ENCODE results near the gene TANC1. TPM values are rescaled to one million over a fixed set of nuclear protein-coding genes. Genes with fewer than 3 reads are reported as not detected.

Gene TANC1
- total RNA-seq, 2 donors from 2014 or later = 35.1 to 44.5 TPM

DNA sequence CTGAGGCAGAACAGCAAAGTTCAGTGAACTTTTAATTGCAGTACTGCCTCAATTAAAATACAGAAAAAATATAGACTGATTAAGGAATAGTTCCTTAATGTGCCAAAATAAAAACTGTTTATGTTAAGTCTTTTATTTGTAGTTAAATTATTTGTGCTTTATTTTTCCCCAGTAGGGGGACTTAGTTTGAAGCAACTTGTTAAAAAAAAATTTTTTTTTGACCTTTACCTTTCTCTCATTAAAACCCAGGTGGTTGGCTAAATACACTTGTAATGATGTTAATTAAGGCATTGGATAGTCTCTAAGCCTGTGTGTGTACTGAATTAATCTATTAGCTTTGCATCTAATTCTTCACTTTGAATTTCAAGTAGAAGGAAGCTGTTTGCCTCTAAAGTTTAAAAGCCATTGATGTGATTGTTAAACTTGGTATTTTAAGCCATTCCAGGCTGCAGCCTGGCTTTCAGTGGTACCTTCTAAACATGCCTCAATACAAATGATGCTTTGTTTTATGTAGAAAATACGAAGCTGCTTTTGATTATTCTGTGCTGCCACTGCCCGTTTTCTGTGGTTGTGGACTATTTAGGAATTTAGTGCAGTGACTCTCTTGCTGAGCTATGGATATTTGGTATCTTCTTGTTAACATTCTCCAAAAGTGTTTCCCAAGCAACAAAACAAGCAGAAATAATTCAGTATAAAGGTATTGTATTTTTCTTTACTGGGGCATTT, 102.9 kb downstream of the TANC1 start:
- DNase-seq (ENCODE audit: low spot score) = no peak
- intact Hi-C loops (cut with DNase I) = no loop called here

DNA sequence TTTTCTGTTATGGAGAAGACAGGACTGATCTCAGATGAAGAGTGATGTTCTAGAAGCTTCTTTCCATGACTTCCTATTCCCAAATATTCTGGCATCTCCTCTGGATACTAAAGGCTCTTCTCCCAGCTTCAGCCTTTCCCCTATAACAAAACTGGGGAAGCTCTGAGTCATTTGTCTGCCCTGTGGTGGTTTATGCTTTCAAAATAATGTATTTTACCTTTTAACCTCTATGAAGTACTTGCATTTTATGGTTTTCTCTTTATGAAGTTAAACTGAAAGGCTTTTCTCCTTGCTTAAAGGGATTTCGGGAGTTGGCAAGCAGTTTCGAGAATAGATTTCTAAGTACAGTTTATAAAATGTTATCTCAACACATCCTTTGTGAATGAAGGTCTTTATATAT, 104.4 kb downstream of the TANC1 start:
- no peak for DNase-seq (ENCODE audit: low spot score)
- intact Hi-C loops (cut with DNase I) = no loop called here

GRCh38 chr2:159073256-159073655, 104.8 kb downstream of the TANC1 start:
- intact Hi-C loops (cut with DNase I) = no loop called here
- DNase-seq (ENCODE audit: low spot score) = no peak

DNA sequence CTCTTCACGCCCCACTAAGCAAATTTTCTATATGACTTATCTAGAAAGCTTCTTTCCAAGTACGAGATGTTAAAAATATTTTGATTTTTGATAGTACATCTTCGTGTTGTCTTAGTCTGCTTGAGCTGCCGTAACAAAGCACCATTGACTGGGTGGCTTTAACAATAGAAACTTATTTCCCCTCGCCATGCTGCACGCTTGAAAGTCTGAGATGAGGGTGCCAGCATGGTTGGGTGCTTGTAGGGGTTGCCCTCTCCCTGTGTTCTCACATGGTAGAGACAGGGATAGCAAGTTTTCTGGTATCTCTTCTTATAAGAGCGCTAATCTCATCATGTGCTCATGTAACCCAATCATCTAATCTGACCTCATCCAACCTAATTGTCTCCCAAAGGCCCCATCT, 106.2 kb downstream of the TANC1 start:
- no peak for DNase-seq (ENCODE audit: low spot score)
- intact Hi-C loops (cut with DNase I) = no loop called here

DNA sequence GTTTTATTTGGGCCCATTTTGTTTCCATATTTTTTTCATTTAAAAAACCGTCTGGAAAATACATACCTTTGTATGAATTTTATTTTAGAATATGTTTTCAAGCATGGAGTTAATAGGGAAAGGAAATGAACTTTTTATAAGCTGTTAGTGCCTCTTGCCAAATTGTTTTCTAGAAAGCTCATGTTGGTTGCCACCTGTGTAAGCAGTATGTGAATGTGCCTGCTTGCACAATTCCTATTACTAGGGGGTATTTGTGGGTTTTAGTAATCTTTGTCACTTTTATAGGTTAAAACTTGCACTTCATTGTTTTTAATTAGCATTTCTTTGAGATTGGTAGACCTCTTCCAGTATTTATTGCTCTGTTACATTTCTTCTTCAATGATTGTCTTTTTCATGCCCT, 107.3 kb downstream of the TANC1 start:
- no peak for DNase-seq (ENCODE audit: low spot score)
- intact Hi-C loops (cut with DNase I) = no loop called here

DNA sequence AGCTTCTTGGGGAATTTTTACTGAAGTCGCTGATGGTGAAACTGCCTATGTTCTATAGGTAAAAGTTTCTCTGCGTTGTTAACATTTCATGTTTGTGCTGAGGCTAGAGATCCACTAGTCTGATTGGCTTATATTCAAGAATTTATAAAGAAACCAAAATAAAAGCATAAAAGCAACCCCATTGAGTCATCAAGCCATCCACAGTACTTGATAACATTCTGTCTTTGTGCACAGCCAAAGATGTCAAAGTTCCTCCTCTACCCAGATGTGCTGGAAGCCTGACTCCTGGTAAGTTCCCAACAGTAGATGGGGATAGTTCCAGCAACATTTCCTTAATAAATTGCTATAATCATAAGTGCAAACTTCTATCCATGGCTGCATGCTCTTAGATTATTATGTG, 107.8 kb downstream of the TANC1 start:
- no peak for DNase-seq (ENCODE audit: low spot score)

DNA sequence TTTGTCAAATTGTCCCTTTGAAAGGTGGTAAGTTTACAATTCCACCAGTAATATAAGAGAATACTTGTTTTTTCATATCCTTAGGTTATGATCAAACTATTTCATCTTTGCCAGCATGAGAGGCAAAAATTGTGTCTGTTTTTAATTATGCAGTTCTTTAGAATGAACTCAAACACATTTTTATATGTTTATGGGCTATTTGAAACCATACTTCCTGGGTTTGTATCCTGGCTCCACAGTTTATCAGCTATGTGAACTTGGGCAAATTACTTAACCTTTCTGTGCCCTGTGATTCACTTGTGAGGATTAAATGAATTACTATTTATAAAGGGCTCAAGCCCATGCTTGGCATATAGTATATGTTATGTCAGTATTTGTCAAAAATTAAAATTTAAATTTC, 109.4 kb downstream of the TANC1 start:
- intact Hi-C loops (cut with DNase I) = no loop called here
- DNase-seq (ENCODE audit: low spot score) = no peak

More for the DNA sequence above, 107.8 kb downstream of the TANC1 start:
- intact Hi-C loops (cut with DNase I) = no loop called here

DNA sequence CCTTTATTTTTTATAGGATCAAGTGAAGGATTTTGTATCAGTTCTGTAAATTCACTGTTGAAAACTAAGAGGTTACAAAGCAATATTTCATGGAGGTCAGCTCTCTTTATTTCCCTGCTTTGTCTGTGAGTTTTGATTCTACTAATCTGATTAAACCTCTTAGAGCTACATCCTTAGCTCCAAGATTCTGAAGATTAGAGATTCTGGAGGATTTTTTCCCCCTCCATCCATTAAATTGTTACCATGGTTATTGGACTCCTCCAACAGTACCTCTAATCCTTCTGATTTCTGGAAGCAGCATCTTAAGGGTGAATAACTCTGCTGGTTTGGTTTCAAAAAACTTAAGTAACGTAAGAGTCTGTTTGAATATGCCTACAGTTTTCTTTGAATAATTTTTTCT, 110.0 kb downstream of the TANC1 start:
- DNase-seq (ENCODE audit: low spot score) = no peak
- intact Hi-C loops (cut with DNase I) = no loop called here

- intact Hi-C loops (cut with DNase I) = no loop called here
- DNase-seq (ENCODE audit: low spot score) = no peak
These were observed 112.2 kb downstream of the TANC1 start for GRCh38 chr2:159080641-159081040.

GRCh38 chr2:159082119-159082518, 113.7 kb downstream of the TANC1 start:
- intact Hi-C loops (cut with DNase I) = no loop called here
- no peak for DNase-seq (ENCODE audit: low spot score)

DNA sequence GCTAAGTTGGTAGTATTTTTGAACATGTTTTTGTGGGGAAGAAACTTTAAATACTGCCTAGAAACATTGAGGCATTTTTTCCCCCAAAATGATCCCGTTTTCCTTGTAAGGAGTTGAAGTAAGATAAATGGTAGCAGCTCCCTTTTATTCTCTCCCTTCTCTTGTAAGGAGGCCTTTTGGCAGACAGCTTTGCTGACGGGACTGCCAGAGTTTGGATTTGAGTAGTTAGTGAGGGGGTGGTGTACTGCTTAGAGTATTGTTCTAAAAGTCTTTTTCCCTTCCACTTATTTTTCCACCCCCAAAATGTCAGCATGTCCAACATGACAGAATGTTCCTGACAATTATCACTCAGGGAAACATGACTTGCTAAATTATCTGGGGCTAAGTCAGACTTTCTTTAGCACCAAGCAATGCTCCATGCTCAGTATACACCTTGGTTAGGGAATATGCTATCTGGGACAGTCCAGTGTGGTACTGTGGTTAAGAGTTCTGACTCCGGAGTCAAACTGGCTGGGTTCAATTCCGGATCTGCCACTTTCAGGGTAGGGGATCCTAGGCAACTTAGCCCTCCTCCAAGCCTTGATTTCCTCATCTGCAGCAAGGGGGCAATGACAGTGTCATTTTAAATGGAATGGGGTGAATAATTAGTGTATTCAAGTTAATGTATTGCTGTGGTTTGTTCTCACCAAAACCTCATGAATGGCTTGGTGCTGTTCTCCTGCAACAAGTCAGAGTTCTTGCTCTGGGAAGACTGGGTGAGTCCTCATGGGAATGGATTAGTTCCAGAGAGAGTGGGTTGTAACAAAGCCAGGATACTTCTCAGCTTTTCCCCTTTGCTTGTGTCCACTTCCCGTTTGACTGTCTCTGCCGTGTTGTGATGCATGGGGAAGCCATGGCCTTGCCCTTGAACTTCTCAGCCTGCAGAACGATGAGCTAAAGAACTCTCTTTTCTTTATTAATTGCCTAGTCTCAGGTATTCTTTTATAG, 116.2 kb downstream of the TANC1 start:
- DNase-seq (ENCODE audit: low spot score) = no peak
- intact Hi-C loops (cut with DNase I) = no loop called here

DNA sequence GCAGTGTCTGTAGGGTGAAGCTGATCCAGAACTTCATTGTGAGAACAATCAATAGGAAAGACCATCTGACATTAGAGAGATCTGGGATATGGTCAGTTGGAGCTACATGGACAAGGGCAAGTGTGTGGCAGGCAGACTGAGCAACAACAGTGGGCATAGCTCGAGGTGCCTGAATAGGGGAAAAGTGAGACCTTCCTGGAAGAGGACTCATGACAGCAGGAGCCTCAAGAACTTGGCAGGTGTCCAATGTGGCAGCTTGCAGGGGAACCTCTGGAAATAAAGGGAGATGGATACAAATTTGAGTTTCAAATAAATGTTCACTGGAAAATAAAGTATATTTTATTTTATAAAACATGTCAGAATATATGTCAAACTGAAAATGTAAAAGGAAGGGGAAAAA, 117.9 kb downstream of the TANC1 start:
- intact Hi-C loops (cut with DNase I) = no loop called here
- DNase-seq (ENCODE audit: low spot score) = no peak

- intact Hi-C loops (cut with DNase I) = no loop called here
- DNase-seq (ENCODE audit: low spot score) = no peak
These were observed 118.4 kb downstream of the TANC1 start for GRCh38 chr2:159086826-159087225.

DNA sequence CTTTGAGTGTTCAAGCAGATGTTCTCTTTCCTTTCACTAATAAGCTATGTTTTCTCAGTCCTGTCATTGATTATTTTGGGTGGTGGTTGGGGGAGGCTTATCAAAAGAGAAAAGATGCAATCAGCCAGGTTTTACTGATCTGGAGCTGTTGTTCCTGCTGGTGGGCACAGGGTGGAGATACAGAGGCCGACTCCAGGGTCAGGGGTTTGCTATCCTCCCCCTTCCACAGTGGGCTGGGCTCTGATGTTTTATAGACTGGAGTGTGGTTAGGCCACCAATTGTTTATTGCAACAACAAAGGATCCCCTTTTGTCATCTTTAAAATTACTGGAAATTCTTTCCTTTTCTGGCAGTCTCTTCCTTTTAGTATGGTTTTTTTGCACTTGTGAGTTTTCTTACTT, 120.5 kb downstream of the TANC1 start:
- intact Hi-C loops (cut with DNase I) = no loop called here
- DNase-seq (ENCODE audit: low spot score) = no peak

DNA sequence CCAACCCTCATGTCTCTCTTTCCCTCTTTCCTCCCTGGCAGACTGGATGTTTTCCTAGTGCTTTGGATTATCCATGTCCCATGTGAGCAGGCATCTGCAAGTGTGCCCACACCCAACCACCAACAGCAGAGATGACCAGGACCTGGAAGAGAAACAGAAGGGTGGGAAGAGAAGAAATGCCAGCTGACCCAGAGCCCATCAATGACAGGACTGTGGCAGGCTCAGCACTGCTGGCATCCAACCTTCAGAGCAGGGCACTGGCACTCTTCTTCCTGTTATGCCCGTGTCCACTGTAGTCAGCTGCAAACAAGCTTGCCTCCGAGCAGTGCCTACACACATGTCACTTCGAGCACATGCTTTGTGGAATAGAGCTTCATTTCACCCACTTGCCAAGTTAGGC, 121.1 kb downstream of the TANC1 start:
- intact Hi-C loops (cut with DNase I) = no loop called here
- no peak for DNase-seq (ENCODE audit: low spot score)

- no peak for DNase-seq (ENCODE audit: low spot score)
- intact Hi-C loops (cut with DNase I) = loop anchor here in 1 of 2 donors (10.0 kb wide), 1 partner anchor 126 kb away; the partner anchor contains the start of gene TANC1
These were observed 122.2 kb downstream of the TANC1 start for GRCh38 chr2:159090514-159091201.

- intact Hi-C loops (cut with DNase I) = loop anchor here in 1 of 2 donors (10.0 kb wide), 1 partner anchor 127 kb away; the partner anchor contains the start of gene TANC1
- no peak for DNase-seq (ENCODE audit: low spot score)
These were observed 122.9 kb downstream of the TANC1 start for GRCh38 chr2:159091381-159091780.

DNA sequence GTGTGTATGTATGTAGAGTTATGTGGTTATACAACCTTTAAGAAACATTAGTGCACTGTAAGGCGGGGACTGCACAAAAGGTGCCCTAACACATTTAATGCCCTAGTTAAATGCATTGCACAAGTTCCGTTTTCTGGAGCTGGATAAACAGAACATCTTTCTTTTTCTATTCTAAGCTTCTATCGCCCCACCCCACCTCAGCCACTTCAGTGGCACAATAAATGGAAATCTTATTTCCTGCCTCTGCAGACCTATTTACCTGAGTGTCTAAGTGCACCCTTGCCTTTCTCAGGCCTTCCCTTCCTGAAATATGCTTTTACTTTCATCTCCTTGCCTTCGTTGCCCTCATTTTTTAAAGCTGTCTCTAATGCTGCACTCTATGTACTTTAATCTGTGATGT, 123.5 kb downstream of the TANC1 start:
- DNase-seq (ENCODE audit: low spot score) = no peak
- intact Hi-C loops (cut with DNase I) = loop anchor here in 1 of 2 donors (10.0 kb wide), 1 partner anchor 127 kb away; the partner anchor contains the start of gene TANC1

GRCh38 chr2:159093497-159093896, 125.1 kb downstream of the TANC1 start:
- intact Hi-C loops (cut with DNase I) = loop anchor here in 1 of 2 donors (10.0 kb wide), 1 partner anchor 129 kb away; the partner anchor contains the start of gene TANC1

More at GRCh38 chr2:159093497-159093896, 125.1 kb downstream of the TANC1 start:
- DNase-seq (ENCODE audit: low spot score) = no peak

All from posterior vena cava (tissue), 2 donors.